VCaP (cell line): ENCODE results near the gene TYMS.

Experiments
- H3K27ac ChIP-seq: fragments of 450-650 bp; 2 replicates; pipeline ENCODE4 v1.5.1; 2017
- CTCF ChIP-seq: fragments of 450-650 bp; conservative IDR thresholded peaks from 2 replicates; pipeline ENCODE4 v1.5.1; 2017; ENCODE audit warnings: mild to moderate bottlenecking, moderate library complexity

Gene TYMS

GRCh38 chr18:670522-670921 lies 13.1 kb downstream of the TYMS start:
- no peak overlapping the region for H3K27ac ChIP-seq
- no peak for TF ChIP-seq CTCF

GRCh38 chr18:671405-671804 lies 14.0 kb downstream of the TYMS start:
- no peak overlapping the region for H3K27ac ChIP-seq
- TF ChIP-seq CTCF: no peak

GRCh38 chr18:673317-673716 lies 15.9 kb downstream of the TYMS start:
- no peak overlapping the region for H3K27ac ChIP-seq
- TF ChIP-seq CTCF: no peak

GRCh38 chr18:673769-674168 lies 16.3 kb downstream of the TYMS start:
- TF ChIP-seq CTCF: no peak
- no peak overlapping the region for H3K27ac ChIP-seq

- no peak for TF ChIP-seq CTCF
- no peak overlapping the region for H3K27ac ChIP-seq
Measured at GRCh38 chr18:675307-675706, 17.9 kb downstream of the TYMS start.

GRCh38 chr18:676069-676468 lies 18.6 kb downstream of the TYMS start:
- no peak overlapping the region for H3K27ac ChIP-seq
- TF ChIP-seq CTCF: no peak

- no peak for TF ChIP-seq CTCF
- H3K27ac ChIP-seq: no peak overlapping the region
Measured at GRCh38 chr18:676736-677135, 19.3 kb downstream of the TYMS start.

GRCh38 chr18:677145-677544 lies 19.7 kb downstream of the TYMS start:
- TF ChIP-seq CTCF: no peak
- no peak overlapping the region for H3K27ac ChIP-seq
